ENCODE data around the gene CCDC138.
A peak's percentile ranks its signal among the peaks of the same experiment; 100 is the strongest.

Gene CCDC138

GRCh38 chr2:108854484-108854883, 67.9 kb downstream of the CCDC138 start:
- Mint-ChIP-seq H3K4me1 (peaks cover 3% of the 10 kb centered on the region), H3K36me3 (peaks cover 5% of the 10 kb centered on the region), H3K27me3 (no peaks in the 10 kb centered on the region), H3K4me3 (no peak overlapping the region), H3K27ac (no peak overlapping the region), H3K9me3 (no peaks in the 10 kb centered on the region)

- Mint-ChIP-seq H3K36me3 (peaks cover 6% of the 10 kb centered on the region), H3K27ac (no peak overlapping the region), H3K9me3 (no peaks in the 10 kb centered on the region), H3K4me3 (no peak overlapping the region), H3K27me3 (no peaks in the 10 kb centered on the region), H3K4me1 (peaks cover 3% of the 10 kb centered on the region)
These were observed 68.6 kb downstream of the CCDC138 start for GRCh38 chr2:108855194-108855593.

DNA sequence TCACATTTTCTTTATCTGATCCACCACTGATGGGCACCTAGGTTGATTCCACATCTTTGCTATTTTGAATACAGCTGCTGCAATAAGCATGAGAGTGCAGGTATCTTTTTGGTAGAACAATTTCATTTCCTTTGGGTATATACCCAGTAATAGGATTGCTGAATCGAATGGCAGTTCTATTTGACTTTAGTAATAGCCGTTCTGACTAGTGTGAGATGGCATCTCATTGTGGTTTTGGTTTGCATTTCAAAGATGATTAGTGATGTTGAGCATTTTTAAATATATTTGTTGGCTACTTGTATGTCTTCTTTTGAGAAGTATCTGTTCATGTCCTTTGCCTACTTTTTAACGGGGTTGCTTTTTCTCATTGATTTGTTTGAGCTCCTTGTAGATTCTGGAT, 72.3 kb downstream of the CCDC138 start:
- Mint-ChIP-seq H3K27ac (no peak overlapping the region), H3K4me3 (no peak overlapping the region), H3K4me1 (peaks cover 3% of the 10 kb centered on the region), H3K9me3 (no peaks in the 10 kb centered on the region), H3K36me3 (peaks cover 7% of the 10 kb centered on the region), H3K27me3 (no peaks in the 10 kb centered on the region)

- Mint-ChIP-seq H3K27ac (no peak overlapping the region), H3K36me3 (peaks cover 31% of the 10 kb centered on the region), H3K4me3 (no peak overlapping the region), H3K9me3 (peaks cover 10% of the 10 kb centered on the region), H3K4me1 (no peaks in the 10 kb centered on the region), H3K27me3 (no peaks in the 10 kb centered on the region)
These were observed 79.5 kb downstream of the CCDC138 start for GRCh38 chr2:108866041-108866440.

GRCh38 chr2:108868911-108869310, 82.3 kb downstream of the CCDC138 start:
- no peaks in the 10 kb centered on the region for H3K27me3 Mint-ChIP-seq
- H3K4me3 Mint-ChIP-seq, result no peak overlapping the region
- no peaks in the 10 kb centered on the region for H3K4me1 Mint-ChIP-seq
- no peak overlapping the region for H3K27ac Mint-ChIP-seq
- peaks cover 10% of the 10 kb centered on the region for H3K9me3 Mint-ChIP-seq
- peaks cover 34% of the 10 kb centered on the region for H3K36me3 Mint-ChIP-seq

DNA sequence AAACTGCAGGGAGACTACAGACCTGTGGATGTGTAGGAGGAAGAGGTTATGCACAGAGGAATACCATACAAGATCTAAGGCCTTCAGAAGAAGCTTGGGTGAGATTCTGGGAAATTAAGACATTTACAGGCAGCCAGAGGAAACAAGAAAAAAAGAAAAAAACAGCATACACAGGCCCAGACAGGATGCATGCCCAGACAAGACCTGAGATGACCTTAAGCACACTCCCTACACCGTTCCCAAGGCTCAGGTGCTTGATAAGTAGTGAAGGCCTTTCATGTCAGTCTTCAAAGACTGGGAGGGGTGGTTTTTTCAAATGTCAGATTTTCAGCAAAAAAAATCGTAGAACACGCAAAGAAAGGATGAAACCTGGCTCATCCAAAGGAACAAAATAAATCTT, 83.0 kb downstream of the CCDC138 start:
- peaks cover 10% of the 10 kb centered on the region for H3K9me3 Mint-ChIP-seq
- H3K4me3 Mint-ChIP-seq, result no peak overlapping the region
- H3K27ac Mint-ChIP-seq, result no peak overlapping the region
- H3K36me3 Mint-ChIP-seq, result peaks cover 34% of the 10 kb centered on the region
- no peaks in the 10 kb centered on the region for H3K4me1 Mint-ChIP-seq
- H3K27me3 Mint-ChIP-seq, result no peaks in the 10 kb centered on the region

DNA sequence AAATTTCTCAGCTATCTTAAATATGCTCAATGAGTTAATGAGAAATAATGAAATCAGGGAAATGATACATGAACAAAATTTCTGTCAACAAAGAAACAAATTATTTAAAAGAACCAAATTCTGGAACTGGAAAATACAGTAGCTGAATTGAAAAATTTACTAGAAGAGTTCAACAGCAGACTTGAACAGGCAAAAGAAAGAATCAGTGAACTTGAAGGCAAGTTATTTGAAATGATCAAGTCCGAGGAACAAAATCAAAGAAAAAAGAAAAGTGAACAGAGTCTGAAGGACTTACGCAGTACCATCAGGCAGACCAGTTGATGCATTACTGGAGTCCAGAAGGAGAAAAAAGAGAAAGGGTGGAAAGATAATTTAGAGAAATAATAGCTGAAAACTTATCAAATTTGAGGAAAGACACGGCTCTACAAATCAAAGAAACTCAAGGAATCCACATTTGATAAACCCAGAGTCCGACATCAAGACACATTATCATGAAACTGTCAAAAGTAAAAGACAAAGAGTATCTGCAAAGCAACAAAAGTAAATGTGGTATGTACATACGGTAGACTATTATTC, 83.6 kb downstream of the CCDC138 start:
- H3K9me3 Mint-ChIP-seq, result peaks cover 10% of the 10 kb centered on the region
- no peak overlapping the region for H3K27ac Mint-ChIP-seq
- H3K27me3 Mint-ChIP-seq, result no peaks in the 10 kb centered on the region
- H3K4me1 Mint-ChIP-seq, result no peaks in the 10 kb centered on the region
- peaks cover 35% of the 10 kb centered on the region for H3K36me3 Mint-ChIP-seq
- no peak overlapping the region for H3K4me3 Mint-ChIP-seq

DNA sequence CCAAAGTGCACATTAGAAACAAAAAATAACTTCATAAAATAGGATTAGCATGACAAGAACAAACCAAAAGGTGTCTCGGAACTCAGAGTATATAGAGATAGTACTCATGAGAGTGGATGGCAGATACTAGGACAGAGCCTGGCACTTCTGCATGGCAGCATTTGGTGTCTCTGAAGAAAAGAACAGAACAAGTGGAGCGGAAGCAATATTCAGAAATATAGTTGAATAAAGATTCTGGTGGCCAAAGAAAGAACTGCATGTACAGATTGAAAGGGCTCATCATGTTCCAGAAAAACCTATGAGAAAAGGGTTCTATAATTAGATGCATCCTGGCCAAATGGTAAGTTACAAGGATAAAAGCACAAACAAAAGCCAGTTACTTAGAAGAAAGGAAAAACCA, 90.9 kb downstream of the CCDC138 start:
- peaks cover 11% of the 10 kb centered on the region for H3K36me3 Mint-ChIP-seq
- peaks cover 16% of the 10 kb centered on the region for H3K9me3 Mint-ChIP-seq
- no peaks in the 10 kb centered on the region for H3K27me3 Mint-ChIP-seq
- no peak overlapping the region for H3K27ac Mint-ChIP-seq
- H3K4me3 Mint-ChIP-seq, result no peak overlapping the region
- no peaks in the 10 kb centered on the region for H3K4me1 Mint-ChIP-seq

DNA sequence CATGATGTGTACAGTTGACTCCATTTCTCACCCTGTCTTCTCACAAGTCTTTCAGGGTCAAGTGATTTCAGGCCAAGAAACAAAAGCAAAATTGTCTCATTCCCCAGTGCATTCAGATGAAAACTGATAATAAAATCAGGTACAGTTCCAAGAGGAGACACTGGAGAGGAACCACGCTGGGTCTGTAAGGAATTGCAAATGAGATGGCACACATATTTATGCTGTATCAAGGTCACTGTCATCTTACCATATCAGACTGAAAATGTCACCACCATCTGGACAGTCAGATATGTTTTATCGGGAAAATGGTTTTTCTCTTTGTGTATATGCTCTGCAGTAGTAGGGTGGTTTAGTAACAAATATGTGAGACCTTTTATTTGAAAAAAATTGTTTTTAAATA, 91.7 kb downstream of the CCDC138 start:
- Mint-ChIP-seq H3K27ac (no peak overlapping the region), H3K9me3 (peaks cover 16% of the 10 kb centered on the region), H3K27me3 (no peaks in the 10 kb centered on the region), H3K4me3 (no peak overlapping the region), H3K36me3 (peaks cover 11% of the 10 kb centered on the region), H3K4me1 (no peaks in the 10 kb centered on the region)

- Mint-ChIP-seq H3K27me3 (no peaks in the 10 kb centered on the region), H3K4me1 (no peaks in the 10 kb centered on the region), H3K4me3 (no peak overlapping the region), H3K9me3 (peaks cover 31% of the 10 kb centered on the region), H3K27ac (no peak overlapping the region), H3K36me3 (peaks cover 14% of the 10 kb centered on the region)
These were observed 98.0 kb downstream of the CCDC138 start for GRCh38 chr2:108884619-108885018.

DNA sequence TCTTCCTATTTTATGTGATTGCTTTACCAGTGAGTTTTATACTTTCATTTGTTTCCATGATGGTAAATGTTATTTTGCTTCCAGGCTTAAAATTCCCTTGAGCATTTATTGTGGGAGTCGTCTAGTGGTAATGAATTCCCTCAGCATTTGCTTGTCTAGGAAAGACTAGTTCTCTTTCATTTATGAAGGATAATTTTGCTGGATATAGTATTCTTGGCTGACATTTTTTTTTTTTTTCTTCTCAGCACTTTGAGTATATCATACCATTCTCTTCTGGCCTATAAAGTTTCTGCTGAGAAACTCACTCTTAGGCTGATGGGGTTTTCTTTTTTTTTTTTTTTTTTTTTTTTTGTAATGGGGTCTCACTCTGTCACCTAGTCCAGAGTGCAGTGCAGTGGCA, 103.3 kb downstream of the CCDC138 start:
- peaks cover 46% of the 10 kb centered on the region for H3K36me3 Mint-ChIP-seq
- H3K27ac Mint-ChIP-seq, result no peak overlapping the region
- no peak overlapping the region for H3K4me3 Mint-ChIP-seq
- H3K9me3 Mint-ChIP-seq, result peaks cover 49% of the 10 kb centered on the region
- no peaks in the 10 kb centered on the region for H3K4me1 Mint-ChIP-seq
- no peaks in the 10 kb centered on the region for H3K27me3 Mint-ChIP-seq

GRCh38 chr2:108893277-108893676, 106.7 kb downstream of the CCDC138 start:
- Mint-ChIP-seq H3K4me3 (no peak overlapping the region), H3K27me3 (no peaks in the 10 kb centered on the region), H3K9me3 (peaks cover 48% of the 10 kb centered on the region), H3K36me3 (peaks cover 67% of the 10 kb centered on the region), H3K4me1 (no peaks in the 10 kb centered on the region), H3K27ac (no peak overlapping the region)

GRCh38 chr2:108894766-108895165, 108.2 kb downstream of the CCDC138 start:
- Mint-ChIP-seq H3K4me3 (no peak overlapping the region), H3K4me1 (no peaks in the 10 kb centered on the region), H3K9me3 (peaks cover 46% of the 10 kb centered on the region), H3K27me3 (no peaks in the 10 kb centered on the region), H3K27ac (peak overlapping the region; percentile 59), H3K36me3 (peaks cover 75% of the 10 kb centered on the region)

DNA sequence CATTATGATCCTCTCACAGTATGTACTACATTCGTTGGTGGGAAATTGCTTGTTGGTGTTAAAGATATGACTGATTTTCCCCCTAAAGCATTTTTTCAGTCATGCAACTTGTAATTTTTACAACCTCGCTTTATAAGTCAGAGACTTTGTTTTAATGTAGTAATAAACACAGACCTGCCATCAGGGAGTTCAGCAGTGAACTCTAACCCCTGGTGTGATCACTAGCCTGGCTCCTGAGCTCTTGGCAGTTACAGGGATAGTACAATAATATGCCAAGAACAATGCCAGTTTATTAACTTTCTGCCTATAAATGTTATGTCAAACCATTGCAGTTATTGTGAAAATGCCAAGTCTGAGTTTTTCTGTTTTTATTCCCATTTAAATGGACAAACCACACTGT, 108.6 kb downstream of the CCDC138 start:
- Mint-ChIP-seq H3K4me3 (no peak overlapping the region), H3K27me3 (no peaks in the 10 kb centered on the region), H3K4me1 (no peaks in the 10 kb centered on the region), H3K27ac (no peak overlapping the region), H3K9me3 (peaks cover 46% of the 10 kb centered on the region), H3K36me3 (peaks cover 77% of the 10 kb centered on the region)

- Mint-ChIP-seq H3K4me3 (no peak overlapping the region), H3K27ac (no peak overlapping the region), H3K27me3 (no peaks in the 10 kb centered on the region), H3K36me3 (peaks cover 80% of the 10 kb centered on the region), H3K4me1 (no peaks in the 10 kb centered on the region), H3K9me3 (peaks cover 36% of the 10 kb centered on the region)
These were observed 110.2 kb downstream of the CCDC138 start for GRCh38 chr2:108896741-108897140.

DNA sequence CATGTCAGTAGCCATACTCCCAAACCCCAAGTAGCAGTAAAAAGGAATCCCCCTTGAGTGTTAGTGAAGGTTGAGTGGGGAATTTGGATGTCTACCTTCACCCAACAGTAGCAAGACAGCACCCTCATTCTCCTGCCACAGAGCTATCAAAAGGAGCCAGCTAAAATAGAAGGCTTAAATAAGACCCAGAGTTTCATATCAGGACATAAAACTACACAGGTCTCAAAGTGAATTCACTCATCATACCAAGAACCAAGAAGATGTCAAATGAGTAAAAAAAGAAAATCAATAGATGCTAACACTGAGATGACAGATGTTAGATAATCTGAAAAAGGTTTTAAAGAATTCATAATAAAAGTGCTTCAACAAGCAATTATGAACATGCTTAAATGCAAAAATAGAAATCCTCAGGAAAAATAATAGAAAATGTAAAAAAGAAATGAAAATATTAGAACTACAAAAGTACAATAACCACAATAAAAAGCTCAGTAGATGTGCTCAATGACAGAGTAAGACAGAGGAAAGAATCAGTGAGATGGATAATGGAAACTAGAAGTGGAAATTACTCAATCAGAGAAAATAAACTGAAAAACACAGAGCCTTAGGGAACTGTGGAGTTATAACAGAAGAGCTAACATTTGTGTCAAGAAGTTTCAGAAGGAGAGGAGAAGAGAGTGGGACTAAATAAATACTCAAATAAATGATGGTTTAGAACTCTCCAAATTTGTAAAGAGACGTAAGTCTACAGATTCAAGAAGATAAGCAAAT, 111.9 kb downstream of the CCDC138 start:
- Mint-ChIP-seq H3K4me1 (no peaks in the 10 kb centered on the region), H3K4me3 (no peak overlapping the region), H3K9me3 (peaks cover 39% of the 10 kb centered on the region), H3K27ac (no peak overlapping the region), H3K36me3 (peaks cover 79% of the 10 kb centered on the region), H3K27me3 (no peaks in the 10 kb centered on the region)

GRCh38 chr2:108904680-108905079, 118.1 kb downstream of the CCDC138 start:
- H3K9me3 Mint-ChIP-seq, result peaks cover 13% of the 10 kb centered on the region
- peaks cover 40% of the 10 kb centered on the region for H3K36me3 Mint-ChIP-seq
- no peaks in the 10 kb centered on the region for H3K27me3 Mint-ChIP-seq
- no peaks in the 10 kb centered on the region for H3K4me1 Mint-ChIP-seq
- no peak overlapping the region for H3K4me3 Mint-ChIP-seq
- H3K27ac Mint-ChIP-seq, result no peak overlapping the region

All from activated naive CD4-positive, alpha-beta T cell treated with anti-CD3 and anti-CD28 coated beads, Interleukin-2, amount 50 U/mL, for 24 hours (primary cell).